ENCODE data around the gene SLC26A11.

SLC26A11 gene

GRCh38 chr17:80232438-80232837 is 12.2 kb downstream of the SLC26A11 start:
- no peak for ATAC-seq
- TF ChIP-seq ZNF8 (CRISPR knock-in tag; IDR thresholded peaks at IDR 0.05) (0 out of 2 replicates have a peak, but pooled peaks have one; percentile 8), ZC3H10 (CRISPR knock-in tag; IDR thresholded peaks at IDR 0.05) (no peak), PPARA (CRISPR knock-in tag; IDR thresholded peaks at IDR 0.05; ENCODE audit: borderline replicate concordance) (no peak)

GRCh38 chr17:80233202-80233601 is 13.0 kb downstream of the SLC26A11 start:
- no peak for TF ChIP-seq SNAI2 (CRISPR knock-in tag; IDR thresholded peaks at IDR 0.05)
- TF ChIP-seq CREB5 (CRISPR knock-in tag; IDR thresholded peaks at IDR 0.05; ENCODE audit: low read depth): no peak
- no peak for TF ChIP-seq CSRNP3 (CRISPR knock-in tag; IDR thresholded peaks at IDR 0.05)
- no peak for TF ChIP-seq ZFP30 (CRISPR knock-in tag; IDR thresholded peaks at IDR 0.05)
- TF ChIP-seq GLIS3 (CRISPR knock-in tag; IDR thresholded peaks at IDR 0.05): no peak
- no peak for TF ChIP-seq RARB (CRISPR knock-in tag; IDR thresholded peaks at IDR 0.05)
- TF ChIP-seq PATZ1 (CRISPR knock-in tag; IDR thresholded peaks at IDR 0.05; ENCODE audit: borderline replicate concordance): no peak
- TF ChIP-seq TOX (CRISPR knock-in tag; IDR thresholded peaks at IDR 0.05; ENCODE audit: borderline replicate concordance): no peak
- no peak for TF ChIP-seq ZNF565 (CRISPR knock-in tag; conservative IDR thresholded peaks at IDR 0.05; ENCODE audit: low read depth)
- TF ChIP-seq ZC3H10 (CRISPR knock-in tag; IDR thresholded peaks at IDR 0.05): no peak
- no peak for TF ChIP-seq PPARA (CRISPR knock-in tag; IDR thresholded peaks at IDR 0.05; ENCODE audit: borderline replicate concordance)
- no peak for TF ChIP-seq ARNTL (CRISPR knock-in tag; IDR thresholded peaks at IDR 0.05; ENCODE audit: borderline replicate concordance, low read depth)
- TF ChIP-seq TSHZ2 (CRISPR knock-in tag; IDR thresholded peaks at IDR 0.05): no peak
- no peak for TF ChIP-seq ESRRG (CRISPR knock-in tag; IDR thresholded peaks at IDR 0.05)
- TF ChIP-seq ZNF8 (CRISPR knock-in tag; IDR thresholded peaks at IDR 0.05): no peak
- TF ChIP-seq OSR1 (CRISPR knock-in tag; IDR thresholded peaks at IDR 0.05): no peak
- no peak for ATAC-seq

- ATAC-seq: no peak
- TF ChIP-seq ZFP30 (CRISPR knock-in tag; IDR thresholded peaks at IDR 0.05): no peak
- no peak for TF ChIP-seq CSDC2 (CRISPR knock-in tag; IDR thresholded peaks at IDR 0.05)
- TF ChIP-seq PPARA (CRISPR knock-in tag; IDR thresholded peaks at IDR 0.05; ENCODE audit: borderline replicate concordance): no peak
- TF ChIP-seq ZFP3 (CRISPR knock-in tag; IDR thresholded peaks at IDR 0.05): no peak
- no peak for TF ChIP-seq TCF4 (CRISPR knock-in tag; IDR thresholded peaks at IDR 0.05; ENCODE audit: borderline replicate concordance)
- no peak for TF ChIP-seq PATZ1 (CRISPR knock-in tag; IDR thresholded peaks at IDR 0.05; ENCODE audit: borderline replicate concordance)
- no peak for TF ChIP-seq ZNF70 (CRISPR knock-in tag; IDR thresholded peaks at IDR 0.05)
Observed at GRCh38 chr17:80236911-80237310, 16.7 kb downstream of the SLC26A11 start.

- ATAC-seq: no peak
- TF ChIP-seq TCF4 (CRISPR knock-in tag; IDR thresholded peaks at IDR 0.05; ENCODE audit: borderline replicate concordance): no peak
- TF ChIP-seq ZFP3 (CRISPR knock-in tag; IDR thresholded peaks at IDR 0.05): no peak
- TF ChIP-seq PPARA (CRISPR knock-in tag; IDR thresholded peaks at IDR 0.05; ENCODE audit: borderline replicate concordance): no peak
- TF ChIP-seq BACH2 (CRISPR knock-in tag; IDR thresholded peaks at IDR 0.05; ENCODE audit: borderline replicate concordance): no peak
- no peak for TF ChIP-seq RARB (CRISPR knock-in tag; IDR thresholded peaks at IDR 0.05)
- no peak for TF ChIP-seq ESRRG (CRISPR knock-in tag; IDR thresholded peaks at IDR 0.05)
- TF ChIP-seq ZNF70 (CRISPR knock-in tag; IDR thresholded peaks at IDR 0.05): no peak
- no peak for TF ChIP-seq ISL1 (CRISPR knock-in tag; IDR thresholded peaks at IDR 0.05)
- no peak for TF ChIP-seq ZNF565 (CRISPR knock-in tag; conservative IDR thresholded peaks at IDR 0.05; ENCODE audit: low read depth)
- TF ChIP-seq CREB5 (CRISPR knock-in tag; IDR thresholded peaks at IDR 0.05; ENCODE audit: low read depth): no peak
- no peak for TF ChIP-seq ZC3H10 (CRISPR knock-in tag; IDR thresholded peaks at IDR 0.05)
- no peak for TF ChIP-seq SNAI2 (CRISPR knock-in tag; IDR thresholded peaks at IDR 0.05)
- TF ChIP-seq CSDC2 (CRISPR knock-in tag; IDR thresholded peaks at IDR 0.05): no peak
- no peak for TF ChIP-seq ARNTL (CRISPR knock-in tag; IDR thresholded peaks at IDR 0.05; ENCODE audit: borderline replicate concordance, low read depth)
- TF ChIP-seq ZNF8 (CRISPR knock-in tag; IDR thresholded peaks at IDR 0.05): no peak
- TF ChIP-seq OSR1 (CRISPR knock-in tag; IDR thresholded peaks at IDR 0.05): no peak
Observed at GRCh38 chr17:80237386-80237785, 17.2 kb downstream of the SLC26A11 start.
